Skin epidermis (tissue), 12 donors: Measurements from ENCODE around the gene CRYAA.
"Not testable (repeated sequence)": the region's sequence is repeated elsewhere in the genome, so short reads cannot be mapped to it uniquely, and the experiment has no call there.

ENCODE experiments used
- H3K27ac ChIP-seq, 21 experiments: fragments of 200-600 bp; sonication (generic) in 11 of 21; one replicate each; pipeline ENCODE4 v1.5.0; 2020; ENCODE audit warnings: mild to moderate bottlenecking in 3 of 21, inconsistent platforms in 2 of 21, moderate library complexity in 2 of 21
- H3K4me3 ChIP-seq, 7 experiments: fragments of 200-600 bp; sonication (generic) in 2 of 7; one replicate each; pipeline ENCODE4 v1.5.0; 2020; ENCODE audit warnings: inconsistent platforms in 2 of 7, mild to moderate bottlenecking in 2 of 7, moderate library complexity in 1 of 7

The CRYAA gene

DNA sequence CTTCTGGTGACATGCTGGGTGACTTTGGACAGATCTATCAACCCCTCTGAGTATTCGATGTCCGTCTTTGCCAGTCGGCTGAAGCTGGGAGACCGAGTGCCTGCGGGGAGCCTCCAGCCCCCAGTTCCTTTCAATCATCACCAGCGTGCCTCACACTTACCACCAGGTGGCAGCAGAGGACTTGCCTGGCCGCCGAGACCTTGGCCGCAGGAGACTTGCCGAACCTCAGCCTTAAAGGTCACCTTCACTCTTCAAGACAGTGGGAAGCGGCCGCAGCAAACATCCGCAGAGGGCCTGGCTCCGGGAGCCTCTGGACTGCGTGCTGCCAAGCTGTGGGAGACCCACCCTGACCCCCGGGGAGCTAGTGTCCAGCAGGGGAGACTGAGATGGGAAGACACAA lies 7.8 kb downstream of the CRYAA start:
- H3K4me3 ChIP-seq, H3K27ac ChIP-seq: not testable (repeated sequence)

DNA sequence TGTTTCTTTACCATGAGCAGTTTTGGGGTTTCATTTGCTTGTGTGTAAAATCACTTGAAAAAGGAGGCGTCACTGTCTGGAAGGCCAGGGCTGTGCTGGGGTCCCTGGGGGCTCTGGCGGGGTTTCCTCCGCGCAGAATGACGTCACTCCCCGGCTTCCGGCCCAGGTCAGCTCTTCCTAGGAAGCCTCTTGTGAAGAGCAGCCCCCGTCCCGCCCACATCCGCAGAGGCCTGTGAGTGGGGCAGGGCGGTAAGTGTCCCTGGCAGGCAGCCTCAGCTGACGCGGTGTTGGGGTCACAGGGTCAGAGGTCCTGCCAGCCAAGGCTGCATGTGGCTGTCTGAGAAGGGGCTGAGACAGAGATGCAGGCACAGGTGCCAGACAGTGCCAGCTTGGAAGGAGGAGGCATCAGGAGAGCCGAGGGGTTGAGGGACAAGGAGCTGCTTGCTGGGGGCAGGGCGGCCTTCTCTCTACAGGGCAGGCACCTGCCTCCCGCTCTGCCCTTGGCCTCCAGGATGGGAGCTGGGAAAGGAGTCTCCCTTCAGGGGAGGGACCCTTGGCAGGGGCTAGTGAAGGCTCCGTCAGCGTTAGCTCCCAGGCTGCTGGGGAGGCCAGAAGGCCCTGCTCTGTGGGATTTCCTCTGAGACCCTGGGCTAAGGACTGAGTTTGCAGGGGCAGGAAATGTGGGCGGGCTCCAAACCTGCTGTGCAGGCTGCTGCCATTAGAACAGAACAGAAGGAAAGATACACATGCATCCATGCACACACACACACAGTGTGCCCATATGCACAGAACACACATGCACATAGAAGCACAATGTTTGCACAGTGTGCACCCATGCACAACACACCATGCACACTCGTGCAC lies 8.5 kb downstream of the CRYAA start:
- H3K4me3 ChIP-seq, H3K27ac ChIP-seq: not testable (repeated sequence)

DNA sequence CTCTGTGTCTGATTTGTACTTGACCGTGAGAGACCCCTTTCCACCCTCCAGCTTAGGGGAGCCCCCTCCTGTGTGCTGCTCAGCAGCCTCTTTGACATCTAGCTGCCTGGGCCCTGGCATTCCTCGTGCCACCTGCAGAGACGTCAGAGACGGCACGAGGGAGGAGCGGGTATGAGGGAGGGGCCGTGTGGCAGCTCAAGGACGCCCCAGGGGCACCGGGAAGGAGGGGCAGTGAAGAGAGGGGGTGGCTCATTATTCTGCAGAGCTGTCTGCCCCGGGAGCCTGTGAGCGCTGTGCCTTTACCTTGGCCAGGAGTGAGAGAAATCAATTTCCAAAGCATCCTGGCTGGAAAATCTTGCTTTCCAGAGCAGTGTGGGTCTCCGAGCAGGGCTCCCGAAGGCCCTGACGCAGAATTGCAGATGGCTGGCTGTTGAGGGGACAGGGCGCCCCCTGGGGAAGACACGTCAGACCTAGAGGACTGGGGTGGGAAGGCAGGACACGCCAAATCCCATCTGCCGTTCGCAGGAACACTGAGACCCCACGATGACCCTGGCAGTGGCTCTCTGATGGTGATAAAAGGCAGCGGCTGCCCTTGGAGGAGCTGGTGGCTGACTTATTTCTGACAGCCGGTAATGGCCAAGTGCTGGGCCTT lies 9.5 kb downstream of the CRYAA start:
- H3K4me3 ChIP-seq, H3K27ac ChIP-seq: not testable (repeated sequence)

DNA sequence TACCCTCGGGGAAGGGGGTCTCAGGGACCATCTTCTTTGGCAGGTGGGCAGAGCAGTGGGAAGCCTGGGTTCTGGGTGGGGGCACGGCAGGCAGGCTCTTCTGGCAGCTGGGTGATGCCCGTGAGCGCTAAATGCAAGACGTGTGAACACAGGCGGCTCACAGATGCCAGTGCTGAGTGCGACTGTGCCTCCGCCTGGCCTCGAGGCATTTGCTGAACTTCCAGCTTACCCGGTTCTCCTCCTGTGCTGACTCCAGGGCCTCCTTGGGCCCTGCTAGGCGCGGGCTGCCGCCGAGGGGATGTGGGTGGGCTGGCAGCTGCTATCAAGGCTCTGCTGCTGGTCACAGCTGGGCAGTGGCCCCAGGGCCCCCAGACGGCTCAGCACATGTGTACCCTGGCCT lies 12.2 kb downstream of the CRYAA start:
- not testable (repeated sequence) for H3K27ac ChIP-seq, H3K4me3 ChIP-seq

DNA sequence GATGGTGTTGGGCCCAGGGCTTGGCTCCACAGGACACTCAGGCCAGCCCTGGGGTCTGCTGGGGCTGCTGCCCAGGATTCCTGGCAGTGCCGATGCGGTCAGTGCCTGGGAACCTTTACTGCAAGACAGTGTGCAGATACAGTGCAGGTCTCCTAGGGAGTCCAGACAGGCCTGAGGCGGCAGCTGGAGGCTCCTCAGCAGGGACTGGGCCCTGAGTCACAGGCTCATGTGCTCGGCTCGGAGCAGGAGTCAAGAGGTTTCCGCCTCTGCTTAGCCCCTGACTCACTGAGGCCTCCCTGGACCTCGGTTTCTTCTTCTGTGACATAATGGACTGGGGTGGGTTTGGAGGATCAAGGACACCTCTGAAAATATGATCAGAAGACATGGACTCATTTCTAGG lies 18.5 kb downstream of the CRYAA start:
- not testable (repeated sequence) for H3K27ac ChIP-seq, H3K4me3 ChIP-seq

DNA sequence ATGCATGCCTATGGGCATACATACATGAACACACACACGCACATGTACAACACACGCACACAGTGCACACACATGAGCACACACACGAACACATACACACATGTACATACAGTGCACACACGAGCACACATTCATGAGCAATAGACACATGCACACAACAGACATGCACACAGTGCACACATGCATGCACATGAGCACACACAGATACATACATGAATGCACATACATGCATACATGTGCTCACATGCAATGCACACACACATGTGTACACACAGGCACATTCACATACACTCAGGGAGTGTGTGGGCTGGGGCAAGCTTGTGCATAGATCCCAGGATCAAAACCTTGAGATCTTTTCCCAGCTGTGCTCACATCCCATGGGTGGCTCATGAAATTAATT lies 18.9 kb downstream of the CRYAA start:
- peak overlapping the region in 1 of 21 experiments; percentile 9 for H3K27ac ChIP-seq
- no peak overlapping the region for H3K4me3 ChIP-seq

DNA sequence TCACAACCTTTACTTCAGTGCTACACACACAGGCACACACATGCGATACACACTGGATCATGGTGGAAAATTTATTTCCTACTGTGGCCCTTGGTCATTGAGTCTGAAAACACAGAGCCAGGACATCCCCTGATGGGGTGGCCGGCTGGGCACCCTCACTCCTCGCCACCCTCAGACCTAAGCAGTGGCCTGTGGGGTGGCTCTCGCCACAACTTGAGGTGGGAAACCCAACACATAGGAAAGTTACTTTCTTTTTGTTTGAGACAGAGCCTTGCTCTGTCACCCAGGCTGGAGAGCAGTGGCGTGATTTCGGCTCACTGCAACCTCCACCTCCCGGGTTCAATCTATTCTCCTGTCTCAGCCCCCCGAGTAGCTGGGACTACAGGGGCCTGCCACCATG lies 19.4 kb downstream of the CRYAA start:
- H3K27ac ChIP-seq: peak overlapping the region in 4 of 21 experiments; percentile 9 to 60 (median 15)

DNA sequence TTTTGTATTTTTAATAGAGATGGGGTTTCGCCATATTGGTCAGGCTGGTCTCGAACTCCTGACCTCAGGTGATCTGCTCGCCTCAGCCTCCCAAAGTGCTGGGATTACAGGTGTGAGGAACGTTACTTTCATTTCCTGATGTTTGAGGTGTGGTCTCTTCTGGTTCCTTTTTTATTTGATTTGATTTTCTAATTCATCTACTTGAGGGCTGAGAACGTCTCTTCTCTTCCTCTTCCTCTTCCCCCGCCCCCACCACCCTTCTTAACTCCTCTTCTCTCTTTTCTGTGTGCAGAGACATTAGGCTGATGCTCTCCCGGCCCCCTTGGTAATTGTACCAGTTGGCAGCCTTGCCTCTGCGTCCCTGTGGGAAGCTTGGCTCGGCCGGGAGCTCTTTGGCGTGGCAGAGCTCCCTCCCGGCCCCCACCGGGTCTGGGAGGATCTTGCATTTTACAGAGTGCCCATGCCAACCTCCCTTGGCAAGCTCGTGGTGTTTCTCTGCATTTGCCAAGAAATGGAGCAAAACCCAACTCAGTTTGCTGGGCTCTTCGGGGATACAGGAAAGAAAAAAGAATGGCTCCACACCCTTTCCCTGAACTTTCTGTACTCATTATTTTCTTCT lies 19.9 kb downstream of the CRYAA start:
- H3K4me3 ChIP-seq: no peak overlapping the region
- H3K27ac ChIP-seq: peak overlapping the region in 5 of 21 experiments; percentile 9 to 60 (median 19)

More for the DNA sequence above, 19.4 kb downstream of the CRYAA start:
- no peak overlapping the region for H3K4me3 ChIP-seq

DNA sequence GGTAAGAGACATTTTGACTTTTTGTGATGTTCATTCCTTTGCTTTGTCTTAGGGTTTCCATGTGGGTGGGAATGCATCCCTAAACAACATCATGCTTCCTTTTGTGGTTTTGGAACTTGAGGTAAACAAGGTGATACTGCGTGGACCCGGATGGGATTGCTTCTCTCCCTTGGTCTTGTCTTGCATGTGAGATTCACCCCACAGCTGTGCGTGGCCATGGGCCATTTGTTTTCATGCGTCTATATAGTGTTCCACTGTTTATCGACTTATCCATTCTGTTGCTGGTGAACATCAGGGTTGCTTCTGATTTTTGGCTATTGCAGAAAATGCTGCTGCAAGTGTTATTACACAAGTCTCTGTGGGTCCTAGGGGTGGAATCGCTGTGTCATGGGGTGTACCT lies 21.1 kb downstream of the CRYAA start:
- Histone ChIP-seq H3K27ac (no peak overlapping the region), H3K4me3 (no peak overlapping the region)

DNA sequence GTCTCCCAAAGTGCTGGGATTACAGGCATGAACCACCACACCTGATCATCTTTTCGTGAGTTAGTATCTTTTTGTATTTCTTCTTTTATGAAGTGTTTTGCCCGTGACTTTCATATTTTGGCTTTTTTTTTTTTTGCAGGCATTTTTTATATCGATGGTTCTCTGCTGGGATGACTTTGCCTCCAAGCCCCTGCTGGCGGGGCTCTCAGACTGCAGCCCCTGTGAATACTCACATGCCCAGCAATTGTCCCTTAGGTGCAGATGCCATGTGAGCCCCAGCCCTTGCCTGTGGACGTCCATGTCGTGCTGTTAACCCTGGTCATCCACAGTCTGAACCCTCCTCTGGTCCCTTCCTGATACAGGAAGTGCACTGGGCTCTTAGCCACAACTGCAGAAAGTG lies 21.7 kb downstream of the CRYAA start:
- H3K4me3 ChIP-seq: no peak overlapping the region
- H3K27ac ChIP-seq: peak overlapping the region in 2 of 21 experiments; percentile 34 to 35

DNA sequence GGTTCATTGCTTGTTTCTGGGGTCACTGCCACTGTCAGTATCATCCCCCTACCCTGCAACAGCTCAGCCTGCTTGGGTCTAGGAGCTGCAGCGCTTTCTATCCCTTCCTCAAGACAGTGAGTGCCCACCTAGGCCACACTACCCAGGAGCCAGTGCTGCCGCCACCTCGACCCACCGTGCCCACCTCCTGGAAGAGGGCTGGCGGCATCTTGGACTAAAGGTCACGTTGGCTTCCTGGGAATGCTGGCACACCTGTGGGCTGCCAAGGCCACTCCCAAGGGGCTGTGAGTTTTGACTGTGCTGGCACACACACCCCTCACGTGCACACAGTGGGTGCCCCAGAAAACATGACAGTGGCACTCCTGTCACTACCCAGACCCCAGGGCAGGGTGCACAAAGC lies 22.1 kb downstream of the CRYAA start:
- peak overlapping the region in 2 of 21 experiments; percentile 34 to 35 for H3K27ac ChIP-seq
- H3K4me3 ChIP-seq: no peak overlapping the region

DNA sequence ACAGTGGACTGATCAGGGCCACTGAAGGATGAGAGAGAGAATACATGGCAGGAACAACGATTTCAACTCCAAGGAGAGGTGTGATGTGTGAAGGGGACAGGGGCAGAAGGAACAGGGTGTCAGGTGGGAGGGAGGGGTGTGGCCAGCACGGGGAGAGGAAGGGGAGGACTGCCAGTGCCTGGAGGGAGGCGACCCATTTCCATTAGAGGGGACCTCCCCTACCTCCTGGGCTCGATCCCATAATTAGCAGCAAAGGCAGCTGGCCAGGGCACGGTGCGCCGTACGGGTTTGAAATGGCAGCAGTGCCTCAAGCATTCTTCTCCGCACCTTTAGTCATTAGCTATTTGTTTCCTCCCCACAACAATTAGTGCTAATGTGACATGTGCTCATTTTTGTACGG lies 22.7 kb downstream of the CRYAA start:
- H3K4me3 ChIP-seq: no peak overlapping the region

DNA sequence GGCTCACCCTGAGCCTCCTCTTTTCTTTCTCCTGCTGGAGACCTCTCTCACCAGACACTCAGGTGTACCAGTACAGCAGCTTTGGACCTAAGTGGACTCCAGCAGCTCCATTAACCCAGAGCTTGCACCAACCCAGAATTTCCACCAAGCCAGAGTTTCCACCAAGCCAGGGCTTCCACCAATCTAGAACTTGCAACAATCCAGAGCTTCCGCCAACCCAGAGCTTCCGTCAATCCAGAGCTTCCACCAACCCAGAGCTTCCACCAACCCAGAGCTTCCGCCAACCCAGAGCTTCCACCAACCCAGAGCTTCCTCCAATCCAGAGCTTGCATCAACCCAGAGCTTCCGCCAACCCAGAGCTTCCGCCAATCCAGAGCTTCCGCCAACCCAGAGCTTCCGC lies 23.2 kb downstream of the CRYAA start:
- peak overlapping the region in 1 of 21 experiments; percentile 35 for H3K27ac ChIP-seq
- H3K4me3 ChIP-seq: no peak overlapping the region

More for the DNA sequence above, 22.7 kb downstream of the CRYAA start:
- peak overlapping the region in 1 of 21 experiments; percentile 35 for H3K27ac ChIP-seq

DNA sequence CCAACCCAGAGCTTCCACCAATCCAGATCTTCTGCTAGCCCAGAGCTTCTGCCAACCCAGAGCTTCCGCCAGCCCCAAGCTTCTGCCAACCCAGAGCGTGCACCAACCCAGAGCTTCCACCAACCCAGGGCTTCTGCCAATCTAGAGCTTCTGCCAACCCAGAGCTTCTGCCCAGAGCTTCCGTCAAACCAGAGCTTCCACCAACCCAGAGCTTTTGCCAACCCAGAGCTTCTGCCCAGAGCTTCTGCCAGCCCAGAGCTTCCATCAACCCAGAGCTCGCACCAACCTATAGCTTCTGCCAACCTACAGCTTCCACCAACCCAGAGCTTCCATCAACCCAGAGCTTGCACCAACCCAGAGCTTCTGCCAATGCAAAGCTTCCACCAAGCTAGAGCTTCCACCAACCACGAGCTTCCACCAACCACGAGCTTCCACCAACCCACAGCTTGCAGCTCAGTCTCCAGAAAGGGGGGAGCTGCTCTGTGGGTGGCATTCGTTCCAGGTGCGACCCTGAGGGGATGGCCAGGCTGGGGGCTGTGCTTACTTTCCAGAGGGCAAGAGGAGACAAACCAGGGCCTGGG lies 23.8 kb downstream of the CRYAA start:
- no peak overlapping the region for H3K4me3 ChIP-seq
- H3K27ac ChIP-seq: no peak overlapping the region

DNA sequence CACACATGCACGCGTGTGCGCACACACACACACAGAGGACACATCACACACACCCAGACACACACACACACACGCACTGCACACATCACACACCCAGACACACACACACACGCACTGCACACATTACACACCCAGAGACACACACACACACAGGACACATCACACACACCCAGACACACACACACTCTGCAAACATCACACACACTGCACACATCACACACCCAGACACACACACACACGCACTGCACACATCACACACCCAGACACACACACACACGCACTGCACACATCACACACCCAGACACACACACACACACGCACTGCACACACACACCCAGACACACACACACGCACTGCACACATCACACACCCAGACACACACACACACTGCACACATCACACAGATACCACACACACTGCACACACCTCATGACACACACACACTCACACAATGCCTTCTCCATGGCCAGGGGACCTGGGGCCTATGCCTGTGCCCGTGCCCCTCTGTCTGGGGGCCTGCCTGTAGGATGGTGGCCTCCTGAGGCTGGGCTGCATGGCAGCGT lies 24.4 kb downstream of the CRYAA start:
- H3K27ac ChIP-seq: peak overlapping the region in 9 of 21 experiments; percentile 14 to 74 (median 55)
- H3K4me3 ChIP-seq: no peak overlapping the region

DNA sequence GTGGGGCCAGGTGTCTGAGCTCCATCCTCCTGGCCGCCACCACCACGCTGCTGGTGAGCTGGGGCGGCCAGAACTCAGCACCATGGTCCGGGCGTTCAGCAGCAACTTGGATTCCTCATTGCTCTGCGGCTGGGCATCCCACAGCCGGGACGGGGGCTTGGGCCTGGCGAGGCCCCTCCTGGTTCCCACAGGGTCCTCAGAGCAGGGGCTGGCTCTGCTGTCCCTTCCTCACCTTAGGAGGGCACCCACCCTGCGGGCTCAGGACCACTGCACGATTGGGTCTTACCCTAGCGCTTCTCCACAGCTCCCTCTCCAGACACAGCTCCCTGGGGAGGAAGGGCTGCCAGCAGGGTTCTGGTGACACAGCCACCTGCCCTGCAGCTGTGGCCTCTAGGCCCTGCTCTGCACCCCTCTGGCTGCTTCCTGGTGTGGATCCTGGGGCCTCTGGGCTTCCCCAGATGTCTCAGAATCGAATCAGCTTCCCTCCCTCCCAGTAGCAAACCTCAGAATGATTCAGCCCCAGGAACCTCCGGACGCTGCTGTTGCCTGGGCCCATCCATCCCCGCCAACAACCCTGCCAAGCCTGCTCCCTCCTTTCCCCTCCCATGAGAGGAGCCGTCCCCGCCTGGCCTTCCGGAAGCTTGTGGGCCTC lies 25.0 kb downstream of the CRYAA start:
- H3K4me3 ChIP-seq: no peak overlapping the region
- H3K27ac ChIP-seq: peak overlapping the region in 14 of 21 experiments; percentile 9 to 74 (median 40)

DNA sequence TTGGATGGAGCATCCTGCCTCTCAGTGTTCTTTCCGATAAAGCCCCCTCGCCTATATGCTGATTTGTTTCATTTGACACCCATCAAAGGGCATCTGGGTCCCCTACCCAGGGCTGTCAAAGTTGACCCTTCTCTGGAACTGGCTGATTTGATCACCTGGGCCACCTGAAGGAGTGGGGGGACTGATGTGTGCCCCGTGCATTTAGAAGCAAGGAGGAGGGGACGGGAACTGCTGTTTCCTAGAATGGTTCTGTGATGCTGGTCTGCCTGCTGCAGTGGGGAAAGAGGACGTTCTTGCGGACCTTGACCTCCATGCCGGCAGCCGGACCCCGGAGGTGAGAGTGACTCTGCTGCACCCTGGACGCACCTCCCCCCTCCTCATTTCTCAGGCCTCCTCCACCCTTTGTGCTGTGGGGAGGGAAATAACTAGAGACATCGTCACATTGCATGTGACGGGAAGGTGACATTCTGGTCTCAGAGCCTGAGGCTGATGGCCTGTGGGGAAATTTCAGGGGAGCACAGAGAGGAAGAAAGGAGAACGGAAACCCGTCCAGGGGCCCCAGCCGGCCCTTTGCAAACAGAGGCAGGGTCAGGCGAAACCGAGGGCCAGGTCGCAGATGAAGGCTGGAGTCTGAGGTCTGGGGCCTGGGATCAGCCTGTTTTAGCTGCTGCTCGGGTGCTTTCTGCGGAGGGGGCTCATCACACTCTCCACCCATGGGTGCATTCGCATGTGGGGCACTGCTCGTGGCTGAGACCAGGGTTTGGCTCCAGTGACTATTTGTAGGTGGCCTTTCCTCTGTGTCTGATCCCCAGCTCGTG lies 25.7 kb downstream of the CRYAA start:
- Histone ChIP-seq H3K4me3 (no peak overlapping the region), H3K27ac (peak overlapping the region in 10 of 21 experiments; percentile 14 to 78 (median 44))
